NCI-H2196 treated with DMSO at 0.1 percent for 48 hours (cell line): ENCODE measurements around the gene CDH11.
A peak's percentile ranks its signal among the peaks of the same experiment; 100 is the strongest.

Source experiments
- DNase-seq: peaks from one replicate; lab custom pipeline; 2025; ENCODE audit not compliant: unreplicated experiment; lab: John Stamatoyannopoulos, UW

The CDH11 gene

DNA sequence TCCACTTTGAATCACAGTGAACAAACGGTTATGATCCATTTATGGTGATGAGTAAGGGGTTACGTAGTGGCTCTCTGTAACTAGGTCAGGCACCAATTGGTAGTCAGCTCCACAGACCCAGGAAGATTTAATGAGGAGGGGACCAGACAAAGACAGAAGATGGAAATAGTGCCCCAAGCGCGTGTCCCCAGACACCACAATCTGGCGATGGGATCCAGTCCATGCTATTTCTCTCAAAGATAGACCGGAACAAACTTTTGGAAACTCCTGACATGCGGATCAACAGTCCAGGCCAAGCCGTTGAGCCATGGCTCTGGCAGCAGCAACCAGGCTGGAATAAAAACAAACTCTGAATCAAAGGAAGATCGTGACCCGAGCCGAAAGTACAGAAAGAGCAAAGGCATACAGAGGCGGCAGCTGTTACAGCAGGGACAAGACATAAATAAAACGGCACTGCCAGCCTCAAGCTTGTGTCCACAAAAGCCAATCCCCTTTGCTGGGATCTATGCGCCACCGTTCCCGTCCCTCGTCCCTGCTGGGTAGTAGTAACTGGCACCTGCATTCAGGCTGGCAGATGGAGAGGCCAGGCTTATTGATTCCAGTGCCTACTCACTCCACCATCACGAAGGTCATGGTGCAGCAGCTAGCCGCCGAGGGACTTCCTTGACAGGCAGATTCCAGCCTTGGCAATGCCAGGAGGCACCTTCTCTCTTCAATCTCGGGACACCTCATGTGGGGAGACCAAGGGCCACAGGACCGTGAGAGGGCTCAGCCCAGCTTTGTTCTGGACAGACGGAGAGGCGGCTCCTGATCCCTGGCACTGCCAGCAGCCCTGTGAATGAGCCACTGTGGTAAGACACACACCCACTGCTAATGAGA is 50.2 kb downstream of the CDH11 start:
- DNase-seq = no peak

DNA sequence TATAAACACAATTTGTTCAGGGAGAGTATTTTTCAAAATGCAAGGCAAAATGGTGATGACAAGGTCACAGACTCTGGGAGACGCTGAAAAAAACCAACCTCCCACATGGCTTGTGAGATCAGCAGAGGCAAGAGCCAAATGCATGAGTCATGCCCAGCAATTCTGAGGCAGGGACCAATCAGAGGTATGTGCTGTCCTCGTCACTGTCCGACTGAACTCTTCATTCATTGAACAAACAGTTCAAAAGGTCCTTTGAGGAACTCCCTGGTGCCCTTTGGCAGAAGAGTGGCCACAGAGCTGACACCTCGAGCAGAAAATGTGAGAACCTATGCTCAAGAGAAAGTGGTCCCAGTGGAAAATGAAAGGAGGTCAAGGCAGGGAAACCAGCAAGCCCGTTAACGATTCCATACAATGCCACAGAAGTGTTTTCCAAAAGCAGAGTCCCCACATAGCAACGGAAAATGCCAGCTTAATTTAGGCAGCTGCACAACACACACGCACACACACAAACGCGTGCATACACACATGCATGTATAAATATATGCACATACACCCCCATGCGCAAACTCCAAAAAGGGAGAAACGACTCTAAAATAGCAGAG is 50.9 kb downstream of the CDH11 start:
- DNase-seq = peak; percentile 32

DNA sequence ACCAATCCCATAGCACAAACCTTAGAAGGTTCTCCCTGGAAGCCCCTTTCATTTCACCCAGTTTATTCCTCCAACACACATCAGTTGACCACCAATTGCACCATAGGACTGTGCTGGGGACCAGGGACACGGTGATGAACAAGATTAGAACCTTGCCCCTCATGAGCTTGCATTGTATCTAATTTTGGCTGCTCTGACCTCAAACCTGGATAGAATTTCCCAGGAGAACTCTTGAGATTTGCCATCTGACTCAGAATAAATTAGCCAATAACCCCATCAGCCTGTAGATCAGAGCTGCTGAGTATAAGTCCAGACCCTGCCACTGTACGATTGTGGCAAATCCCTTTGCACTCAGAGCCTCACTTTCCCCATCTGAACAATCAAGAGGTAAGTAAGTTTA is 52.1 kb downstream of the CDH11 start:
- no peak for DNase-seq

- no peak for DNase-seq
These were observed 52.8 kb downstream of the CDH11 start for GRCh38 chr16:65069065-65069464.

DNA sequence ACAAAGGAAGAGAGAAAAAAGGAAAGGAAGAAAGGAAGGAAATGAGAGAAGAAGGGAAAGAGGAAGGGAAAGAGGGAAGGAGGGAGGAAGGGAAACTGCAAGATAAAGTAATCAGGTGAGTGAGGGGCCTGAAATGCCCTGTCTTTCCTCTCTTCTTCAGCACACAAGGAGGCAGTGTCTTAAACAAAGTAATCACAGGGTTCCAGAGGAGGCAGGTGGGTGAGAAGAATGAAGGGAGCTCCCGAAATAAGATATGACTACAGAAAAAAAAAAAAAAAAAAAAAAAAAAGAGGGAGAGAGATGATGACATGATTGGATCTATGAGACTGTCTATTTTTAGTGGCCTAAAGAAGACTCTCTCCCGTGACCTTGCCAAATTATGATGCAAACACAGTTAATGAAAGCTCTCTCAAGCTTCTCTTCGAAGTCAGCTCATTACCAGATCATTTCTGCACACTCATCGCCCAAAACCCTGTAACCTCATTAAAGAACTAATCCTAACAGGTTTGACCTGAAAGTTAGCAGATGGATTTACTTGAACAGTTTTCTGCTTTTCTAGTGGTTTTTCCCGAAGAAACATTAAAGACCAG is 53.6 kb downstream of the CDH11 start:
- no peak for DNase-seq

DNA sequence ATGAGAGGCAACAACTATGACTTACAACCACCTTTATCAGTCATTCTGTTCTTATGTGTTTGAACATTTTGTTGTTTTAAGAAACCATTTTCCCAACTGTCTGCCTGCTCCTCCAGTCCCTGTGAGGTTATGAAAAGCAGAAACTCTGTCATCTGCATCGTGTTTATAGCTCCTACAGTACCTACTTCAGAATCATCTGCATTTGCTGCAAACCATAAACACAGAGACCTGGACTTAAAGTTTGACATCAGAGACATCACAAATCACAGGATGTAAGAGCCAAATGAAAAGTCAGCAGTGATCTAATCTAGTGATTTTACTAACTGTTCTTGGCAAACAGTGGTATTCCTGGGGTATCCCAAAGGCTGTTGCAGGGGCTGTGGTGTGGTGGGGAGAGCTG is 55.2 kb downstream of the CDH11 start:
- DNase-seq = no peak

DNA sequence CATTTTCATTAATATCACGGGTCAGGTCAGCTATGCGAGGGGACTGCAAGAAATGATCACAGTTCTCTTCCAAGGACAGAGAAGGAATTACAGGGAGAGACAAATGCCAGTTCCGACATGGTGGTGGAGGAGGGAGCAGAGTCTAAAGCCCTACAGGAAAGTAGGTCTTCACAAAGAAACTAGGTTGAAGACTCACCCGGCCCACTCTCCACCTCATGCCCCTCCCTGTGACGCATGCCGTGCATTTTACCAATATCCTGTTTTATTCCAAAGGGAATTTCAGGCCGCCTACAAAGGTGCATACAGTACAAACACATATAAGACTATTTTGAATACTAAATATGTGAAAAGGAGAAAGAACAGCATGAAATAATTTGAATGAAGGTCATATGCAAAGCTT is 56.8 kb downstream of the CDH11 start:
- no peak for DNase-seq

DNA sequence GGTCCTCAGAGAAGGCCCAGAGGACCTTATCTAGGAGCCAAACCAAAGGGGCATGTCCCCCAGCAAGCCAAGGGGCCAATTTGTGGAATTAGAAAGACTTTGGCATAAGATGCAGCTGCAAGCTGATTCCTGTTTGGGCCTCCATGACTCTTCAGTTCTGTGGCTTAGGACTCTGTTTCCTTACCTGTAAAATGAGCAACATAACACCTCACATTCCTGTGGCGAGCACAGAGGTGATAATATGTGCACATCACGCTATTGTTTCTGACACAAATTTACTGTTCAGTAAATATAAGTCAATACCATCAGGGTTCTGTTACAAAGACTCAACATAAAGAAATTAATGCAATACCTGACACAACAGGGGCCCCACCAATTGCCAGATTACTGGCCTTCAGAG is 57.7 kb downstream of the CDH11 start:
- DNase-seq = no peak

GRCh38 chr16:65062736-65063583 is 58.9 kb downstream of the CDH11 start:
- no peak for DNase-seq

DNA sequence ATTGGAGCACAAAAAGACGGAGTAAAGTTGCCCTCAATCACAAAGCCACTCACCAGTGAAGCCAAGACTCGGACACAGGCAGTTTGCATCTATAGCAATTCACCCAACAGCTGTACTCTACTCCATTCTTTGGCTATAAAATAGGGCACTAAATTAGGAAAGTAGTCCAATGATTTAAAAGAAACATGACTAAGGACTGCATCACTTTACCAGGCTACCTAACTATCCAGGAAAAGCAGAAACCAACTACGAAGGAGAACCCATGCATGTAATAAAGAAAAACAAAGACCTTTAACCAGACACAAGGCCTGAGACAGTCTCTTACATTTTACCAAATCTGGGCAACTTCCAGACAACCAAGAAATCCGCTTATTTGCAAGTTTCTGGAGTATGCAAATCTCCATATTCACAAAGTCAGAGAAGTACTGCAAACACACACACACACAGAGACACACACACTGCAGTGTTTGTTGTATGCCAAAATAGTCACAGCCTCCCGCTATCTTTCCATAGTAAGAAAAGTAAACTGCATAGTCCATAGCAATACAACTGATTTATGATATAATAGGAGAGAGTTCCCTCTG is 59.8 kb downstream of the CDH11 start:
- no peak for DNase-seq

DNA sequence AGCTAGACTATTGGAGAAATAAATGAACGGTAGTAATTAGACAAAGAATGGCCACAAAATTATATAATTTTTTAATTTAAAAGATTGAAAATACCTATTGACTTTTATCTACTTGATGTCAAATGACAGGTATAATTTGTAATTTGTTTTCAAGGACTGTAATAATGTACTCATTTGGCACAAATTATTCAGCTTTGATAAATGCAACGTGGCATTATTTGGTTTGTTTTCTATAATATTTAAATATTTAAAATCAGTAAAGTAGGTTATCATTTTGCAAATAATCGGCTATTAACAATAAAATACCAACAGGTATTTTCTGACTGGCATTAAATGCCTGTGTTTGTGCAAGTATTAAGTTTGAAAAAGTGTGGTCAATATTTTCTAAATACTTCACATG is 60.6 kb downstream of the CDH11 start:
- DNase-seq = no peak

- DNase-seq = no peak
These were observed 62.4 kb downstream of the CDH11 start for GRCh38 chr16:65059406-65059980.

- no peak for DNase-seq
These were observed 64.7 kb downstream of the CDH11 start for GRCh38 chr16:65057184-65057583.

DNA sequence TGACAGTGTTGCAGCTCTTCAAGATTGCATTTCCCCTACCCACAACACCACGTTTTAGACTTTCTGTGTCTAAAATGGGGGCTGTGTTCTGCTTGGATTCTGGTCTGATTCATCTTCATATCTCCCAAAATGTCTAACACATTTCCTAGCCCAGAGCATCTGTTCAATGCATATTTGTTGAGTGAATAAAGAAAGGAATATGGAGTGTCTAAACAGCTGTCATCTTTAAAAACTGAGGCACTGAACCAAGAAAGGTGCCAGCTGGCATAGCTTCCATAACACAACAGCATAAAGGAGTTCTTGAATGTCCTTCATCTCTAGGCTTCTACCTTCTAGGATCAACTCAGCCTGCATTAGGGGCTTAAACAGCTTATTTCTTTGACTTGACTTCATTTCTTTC is 67.4 kb downstream of the CDH11 start:
- DNase-seq = no peak

GRCh38 chr16:65049679-65050078 is 72.2 kb downstream of the CDH11 start:
- DNase-seq = no peak

GRCh38 chr16:65045961-65046360 is 75.9 kb downstream of the CDH11 start:
- no peak for DNase-seq

GRCh38 chr16:65044873-65045272 is 77.0 kb downstream of the CDH11 start:
- DNase-seq = no peak

DNA sequence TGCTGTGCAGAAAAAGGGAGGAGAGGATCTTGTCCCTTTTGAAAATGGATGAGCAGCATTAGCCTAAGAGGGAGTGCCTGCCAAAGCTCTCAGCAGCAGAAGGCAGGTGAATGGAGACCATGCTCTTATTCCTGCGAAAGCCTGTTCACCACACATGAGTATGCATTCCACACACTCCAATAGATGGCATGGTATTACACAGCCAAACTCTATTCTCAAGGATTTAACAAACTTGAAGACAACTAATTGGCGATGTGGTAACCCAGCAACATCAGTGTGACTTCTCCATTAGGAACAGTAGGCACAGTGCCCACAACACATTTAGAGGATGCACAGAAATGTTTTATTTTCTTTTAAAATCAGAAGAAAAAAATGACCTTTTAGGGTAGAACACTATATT is 77.8 kb downstream of the CDH11 start:
- no peak for DNase-seq

- no peak for DNase-seq
These were observed 79.2 kb downstream of the CDH11 start for GRCh38 chr16:65042438-65043365.

- DNase-seq = no peak
These were observed 80.2 kb downstream of the CDH11 start for GRCh38 chr16:65041667-65042066.
